ENCODE data around the gene BPIFB4. TPM values are rescaled to one million over a fixed set of nuclear protein-coding genes. Genes with fewer than 3 reads are reported as not detected.
A peak's percentile ranks its signal among the peaks of the same experiment; 100 is the strongest.
"Not testable (repeated sequence)": the region's sequence is repeated elsewhere in the genome, so short reads cannot be mapped to it uniquely, and the experiment has no call there.

The BPIFB4 gene
- total RNA-seq, 1 donor from 2014 or later: not detected

- H3K27me3 Mint-ChIP-seq (ENCODE audit: low read depth): no peaks in the 10 kb centered on the region
- H3K36me3 Mint-ChIP-seq (ENCODE audit: low read depth): peaks cover 11% of the 10 kb centered on the region
- no peak overlapping the region for H3K27ac Mint-ChIP-seq (ENCODE audit: unreplicated experiment)
- no peak for TF ChIP-seq CTCF (conservative IDR thresholded peaks at IDR 0.05)
- H3K9me3 Mint-ChIP-seq: peaks cover 14% of the 10 kb centered on the region
- no peak overlapping the region for H3K4me3 Mint-ChIP-seq
- DNase-seq (ENCODE audit: low read depth, low spot score): no peak
- peaks cover 43% of the 10 kb centered on the region for H3K4me1 Mint-ChIP-seq
Measured at GRCh38 chr20:33111306-33111705, 31.9 kb downstream of the BPIFB4 start.

GRCh38 chr20:33112547-33113386 lies 33.3 kb downstream of the BPIFB4 start:
- peak overlapping the region; percentile 72 for H3K27ac Mint-ChIP-seq (ENCODE audit: unreplicated experiment)

GRCh38 chr20:33113387-33113908 lies 34.0 kb downstream of the BPIFB4 start:
- H3K27me3 Mint-ChIP-seq (ENCODE audit: low read depth): no peaks in the 10 kb centered on the region
- no peak for DNase-seq (ENCODE audit: low read depth, low spot score)
- peaks cover 12% of the 10 kb centered on the region for H3K36me3 Mint-ChIP-seq (ENCODE audit: low read depth)
- H3K27ac Mint-ChIP-seq (ENCODE audit: unreplicated experiment): peak overlapping the region; percentile 89
- H3K4me3 Mint-ChIP-seq: no peak overlapping the region
- no peak for TF ChIP-seq CTCF (conservative IDR thresholded peaks at IDR 0.05)
- H3K4me1 Mint-ChIP-seq: peaks cover 29% of the 10 kb centered on the region
- peaks cover 15% of the 10 kb centered on the region for H3K9me3 Mint-ChIP-seq

More at GRCh38 chr20:33112547-33113386, 33.3 kb downstream of the BPIFB4 start:
- no peak for DNase-seq (ENCODE audit: low read depth, low spot score)
- TF ChIP-seq CTCF (conservative IDR thresholded peaks at IDR 0.05): no peak
- Mint-ChIP-seq H3K4me3 (no peak overlapping the region), H3K27me3 (ENCODE audit: low read depth) (no peaks in the 10 kb centered on the region), H3K36me3 (ENCODE audit: low read depth) (peaks cover 12% of the 10 kb centered on the region), H3K9me3 (peaks cover 15% of the 10 kb centered on the region), H3K4me1 (peaks cover 35% of the 10 kb centered on the region)

GRCh38 chr20:33115501-33115900 lies 36.1 kb downstream of the BPIFB4 start:
- H3K27me3 Mint-ChIP-seq (ENCODE audit: low read depth); H3K27ac Mint-ChIP-seq (ENCODE audit: unreplicated experiment); DNase-seq (ENCODE audit: low read depth, low spot score); H3K4me3 Mint-ChIP-seq: not testable (repeated sequence)
- peaks cover 12% of the 10 kb centered on the region for H3K36me3 Mint-ChIP-seq (ENCODE audit: low read depth)
- peaks cover 18% of the 10 kb centered on the region for H3K9me3 Mint-ChIP-seq
- peaks cover 15% of the 10 kb centered on the region for H3K4me1 Mint-ChIP-seq

- no peak for TF ChIP-seq CTCF (conservative IDR thresholded peaks at IDR 0.05)
- Mint-ChIP-seq H3K27ac (ENCODE audit: unreplicated experiment) (no peak overlapping the region), H3K4me3 (no peak overlapping the region), H3K4me1 (peaks cover 5% of the 10 kb centered on the region), H3K9me3 (peaks cover 16% of the 10 kb centered on the region), H3K27me3 (ENCODE audit: low read depth) (peaks cover 17% of the 10 kb centered on the region), H3K36me3 (ENCODE audit: low read depth) (peaks cover 3% of the 10 kb centered on the region)
- no peak for DNase-seq (ENCODE audit: low read depth, low spot score)
Measured at GRCh38 chr20:33119725-33120720, 40.6 kb downstream of the BPIFB4 start.

All from neural crest cell (in vitro differentiated cells).